HepG2 (cell line): Measurements from ENCODE around the gene MIEF2. TPM values are rescaled to one million over a fixed set of nuclear protein-coding genes. Genes with fewer than 3 reads are reported as not detected.

Experiments used
- ATAC-seq: fragments of 200-7000 bp; cut with Tn5 transposase; 3 replicates; pipeline ENCODE4 v1.9.1; 2020; ENCODE audit warnings: mild to moderate bottlenecking, moderate library complexity
- BruUV-seq: library from RNA; stranded (reverse); fragments of 400-500 nt; replicated peaks from 2 replicates; lab custom pipeline; 2021; lab: Mats Ljungman, UMichigan
- CTCF ChIA-PET: fragments of 300-600 bp; formaldehyde crosslinking; extraction: SDS; loops from one replicate; lab custom pipeline; 2021; ENCODE audit warnings: low total read pairs, inconsistent platforms, low intra/inter-chr PET ratio; lab: Yijun Ruan, JAX
- POLR2A ChIA-PET: fragments of 350-600 bp; sonication (Branson Sonifier 250); formaldehyde crosslinking; loops from one replicate; lab custom pipeline; 2020; ENCODE audit warnings: antibody characterized with exemption, inconsistent platforms; lab: Yijun Ruan, JAX
- DNase-seq: peaks from one replicate; pipeline ENCODE4 v3.0.0-alpha.2; 2015; ENCODE audit warnings: low spot score
- FAIRE-seq: peaks from 3 replicates; lab custom pipeline; 2011; peaks lifted over from hg19 to GRCh38; lab: Jason Lieb, UNC
- H2AFZ ChIP-seq: one replicate; pipeline ENCODE4 v1.6.1; 2011; ENCODE audit warnings: low read length, inconsistent platforms
- H3K27ac ChIP-seq: fragments of 300-600 bp; 3 replicates; pipeline ENCODE4 v1.8.0; 2011; ENCODE audit warnings: mixed run types, mild to moderate bottlenecking, mixed read lengths, low read length, inconsistent platforms; ENCODE audit not compliant: insufficient read depth; ENCODE audit errors: extremely low read length
- H3K27me3 ChIP-seq, 2 experiments: fragments of 200-600 bp in 1 of 2; 2 replicates in 1 of 2; 3 replicates in 1 of 2; pipeline versions ENCODE4 v1.6.0 to v1.8.0; 2011; ENCODE audit warnings: low read length in 2 of 2, mild to moderate bottlenecking in 2 of 2, moderate library complexity in 2 of 2, inconsistent platforms in 1 of 2; ENCODE audit not compliant: insufficient read depth in 2 of 2, control insufficient read depth in 1 of 2
- H3K36me3 ChIP-seq, 2 experiments: fragments of 200-600 bp in 1 of 2; replicated peaks in 1 of 2; 2 replicates in 1 of 2; 3 replicates in 1 of 2; pipeline versions ENCODE4 v1.5.1 to v1.8.0; 2011; ENCODE audit warnings: low read length in 2 of 2, inconsistent platforms in 1 of 2; ENCODE audit not compliant: insufficient read depth in 2 of 2, control insufficient read depth in 1 of 2
- H3K4me1 ChIP-seq: 2 replicates; pipeline ENCODE4 v1.5.1; 2012; ENCODE audit warnings: low read length, inconsistent platforms; ENCODE audit not compliant: insufficient read depth
- H3K4me2 ChIP-seq: 2 replicates; pipeline ENCODE4 v1.6.0; 2011; ENCODE audit warnings: low read depth, low read length, inconsistent platforms
- H3K4me3 ChIP-seq, 3 experiments: fragments of 200-600 bp in 1 of 3; sonication (generic), shearing (Covaris generic) in 1 of 3; replicated peaks in 1 of 3; 2 replicates each; pipeline ENCODE4 v1.5.1; 2011 to 2016; ENCODE audit warnings: low read length in 3 of 3, inconsistent platforms in 2 of 3, low read depth in 2 of 3, mild to moderate bottlenecking in 2 of 3, control low read depth in 1 of 3, mixed read lengths in 1 of 3; ENCODE audit not compliant: insufficient read depth in 1 of 3
- H3K79me2 ChIP-seq: one replicate; pipeline ENCODE4 v1.6.1; 2011; ENCODE audit warnings: low read length, inconsistent platforms; ENCODE audit not compliant: insufficient read depth
- H3K9ac ChIP-seq: 2 replicates; pipeline ENCODE4 v1.6.0; 2011; ENCODE audit warnings: mild to moderate bottlenecking, low read depth, low read length, inconsistent platforms; ENCODE audit not compliant: insufficient read depth
- H3K9me3 ChIP-seq: 2 replicates; pipeline ENCODE4 v1.5.1; 2012; ENCODE audit warnings: mild to moderate bottlenecking, low read length
- H4K20me1 ChIP-seq: 2 replicates; pipeline ENCODE4 v1.6.0; 2011; ENCODE audit warnings: inconsistent platforms, mild to moderate bottlenecking, low read length, moderate library complexity; ENCODE audit not compliant: insufficient read depth
- ARNT ChIP-seq: fragments of 450-650 bp; IDR thresholded peaks from 2 replicates; pipeline ENCODE4 v1.6.1; 2017
- ATF5 ChIP-seq: sonication (generic); formaldehyde crosslinking; IDR thresholded peaks from 2 replicates; pipeline ENCODE4 v1.4.0; 2020; ENCODE audit warnings: mild to moderate bottlenecking, low read depth, missing genetic modification reagents
- BORCS8-MEF2B ChIP-seq: sonication (generic); formaldehyde crosslinking; IDR thresholded peaks from 2 replicates; pipeline ENCODE4 v1.8.0; 2022; ENCODE audit warnings: mild to moderate bottlenecking, missing genetic modification reagents
- HOXA5 ChIP-seq: sonication (generic); formaldehyde crosslinking; IDR thresholded peaks from 2 replicates; pipeline ENCODE4 v1.4.0; 2020; ENCODE audit warnings: missing genetic modification reagents
- HOXA7 ChIP-seq: sonication (generic); formaldehyde crosslinking; IDR thresholded peaks from 2 replicates; pipeline ENCODE4 v1.8.1; 2022; ENCODE audit warnings: mild to moderate bottlenecking, missing genetic modification reagents, moderate library complexity
- IRX3 ChIP-seq: sonication (generic); formaldehyde crosslinking; IDR thresholded peaks from 2 replicates; pipeline ENCODE4 v1.8.1; 2023; ENCODE audit warnings: mild to moderate bottlenecking, low read depth, missing genetic modification reagents, borderline replicate concordance
- KDM1A ChIP-seq: IDR thresholded peaks from 2 replicates; pipeline ENCODE4 v1.6.1; 2016; ENCODE audit warnings: missing compliant biosample characterization
- PBX2 ChIP-seq: IDR thresholded peaks from 2 replicates; pipeline ENCODE4 v1.6.1; 2016; ENCODE audit warnings: control low read depth
- POLR2A ChIP-seq, 2 experiments: IDR thresholded peaks; 2 replicates each; pipeline ENCODE4 v1.6.1; 2011; ENCODE audit warnings: low read depth in 2 of 2, low read length in 2 of 2, mild to moderate bottlenecking in 1 of 2, moderate library complexity in 1 of 2; ENCODE audit not compliant: insufficient read depth in 1 of 2
- TSC22D2 ChIP-seq: sonication (generic); formaldehyde crosslinking; IDR thresholded peaks from 2 replicates; pipeline ENCODE4 v1.5.1; 2020; ENCODE audit warnings: missing genetic modification reagents, mild to moderate bottlenecking, borderline replicate concordance
- XRCC5 ChIP-seq: fragments of 200-400 bp; formaldehyde crosslinking; optimal IDR thresholded peaks from 2 replicates; pipeline ENCODE3; 2017; ENCODE audit warnings: mild to moderate bottlenecking, low read length
- YY1 ChIP-seq: IDR thresholded peaks from 2 replicates; pipeline ENCODE4 v1.6.1; 2011; ENCODE audit warnings: low read length, low read depth, moderate library complexity, mild to moderate bottlenecking; ENCODE audit not compliant: insufficient read depth, insufficient replicate concordance
- ZFY ChIP-seq: sonication (generic); formaldehyde crosslinking; IDR thresholded peaks from 2 replicates; pipeline ENCODE4 v1.4.0; 2020; ENCODE audit warnings: missing genetic modification reagents
- ZNF207 ChIP-seq: fragments of 450-650 bp; IDR thresholded peaks from 2 replicates; pipeline ENCODE4 v1.6.1; 2016; ENCODE audit warnings: antibody characterized with exemption, borderline replicate concordance
- ZNF224 ChIP-seq: sonication (generic); formaldehyde crosslinking; IDR thresholded peaks from 2 replicates; pipeline ENCODE4 v1.5.0; 2020; ENCODE audit warnings: mild to moderate bottlenecking, missing genetic modification reagents
- WGBS: methylation state at CpG from one replicate; pipeline ENCODE4 v1.1.6; 2017; ENCODE audit warnings: low lambda C conversion rate; 5-methylcytosine and 5-hydroxymethylcytosine counted together
- in situ Hi-C: cut with HindIII; loops from 2 replicates; pipeline ENCODE4 v1.10.0; 2017; ENCODE audit warnings: low pct_unique_long_range_greater_than_20kb; ENCODE audit not compliant: extremely low pct_ligation_motif_present
- intact Hi-C: fragments of 100-400 bp; cut with micrococcal nuclease; formaldehyde crosslinking; loops from one replicate; pipeline ENCODE4 v1.10.0; 2022; ENCODE audit not compliant: unreplicated experiment
- polyA plus RNA-seq, 8 experiments: library from polyadenylated mRNA; depleted of rRNA in 3 of 8; stranded (reverse) in 7 of 8; unstranded in 1 of 8; fragments of >200 nt; fragmentation: Illumina TruSeq in 4 of 8; extraction: Trizol in 4 of 8; gene quantifications; 2 replicates each; pipeline versions ENCODE4 v1.2.1 to v1.2.3, GENCODE V29; 2011 to 2016; ENCODE audit warnings: low read depth in 4 of 8, missing spikeins in 1 of 8, mixed read lengths in 1 of 8; ENCODE audit not compliant: insufficient read depth in 1 of 8
- total RNA-seq, 5 experiments: library from RNA; depleted of rRNA; stranded (reverse); fragments of >200 nt; fragmentation: Illumina TruSeq; extraction: Trizol; gene quantifications; 2 replicates each; pipeline ENCODE4 v1.2.3, GENCODE V29; 2016; ENCODE audit warnings: low read depth in 1 of 5
- TF ChIP-seq, protein P1 (sequence below): sonication (generic); formaldehyde crosslinking; conservative IDR thresholded peaks from 2 replicates; pipeline ENCODE4 v1.8.0; 2022; ENCODE audit warnings: missing genetic modification reagents
- TF ChIP-seq, protein P2 (sequence below): sonication (generic); formaldehyde crosslinking; IDR thresholded peaks from 2 replicates; pipeline ENCODE4 v1.5.0; 2020; ENCODE audit warnings: mild to moderate bottlenecking, missing genetic modification reagents

MIEF2 gene
- total and polyA plus RNA-seq, 2 of the 13 experiments (the other 11 are each of a cell fraction or from before 2014, with no cell fraction given) = 6.0 to 8.0 TPM

DNA sequence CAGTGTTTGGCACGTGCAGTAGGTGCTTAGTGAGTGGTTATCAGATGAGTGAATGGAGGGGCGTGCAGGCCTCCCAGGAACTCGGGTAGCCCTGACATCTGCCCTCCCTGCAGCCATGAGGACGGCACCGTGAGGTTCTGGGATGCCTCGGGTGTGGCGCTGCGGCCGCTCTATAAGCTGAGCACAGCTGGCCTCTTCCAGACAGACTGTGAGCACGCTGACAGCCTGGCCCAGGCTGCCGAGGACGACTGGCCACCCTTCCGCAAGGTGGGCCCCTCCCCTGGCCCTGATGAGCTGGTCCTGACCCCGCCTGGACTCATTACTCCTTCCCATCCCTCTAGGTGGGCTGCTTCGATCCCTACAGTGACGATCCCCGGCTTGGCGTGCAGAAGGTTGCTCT lies 24.0 kb upstream of the MIEF2 start (continued):
- TF ChIP-seq, protein P1, sequence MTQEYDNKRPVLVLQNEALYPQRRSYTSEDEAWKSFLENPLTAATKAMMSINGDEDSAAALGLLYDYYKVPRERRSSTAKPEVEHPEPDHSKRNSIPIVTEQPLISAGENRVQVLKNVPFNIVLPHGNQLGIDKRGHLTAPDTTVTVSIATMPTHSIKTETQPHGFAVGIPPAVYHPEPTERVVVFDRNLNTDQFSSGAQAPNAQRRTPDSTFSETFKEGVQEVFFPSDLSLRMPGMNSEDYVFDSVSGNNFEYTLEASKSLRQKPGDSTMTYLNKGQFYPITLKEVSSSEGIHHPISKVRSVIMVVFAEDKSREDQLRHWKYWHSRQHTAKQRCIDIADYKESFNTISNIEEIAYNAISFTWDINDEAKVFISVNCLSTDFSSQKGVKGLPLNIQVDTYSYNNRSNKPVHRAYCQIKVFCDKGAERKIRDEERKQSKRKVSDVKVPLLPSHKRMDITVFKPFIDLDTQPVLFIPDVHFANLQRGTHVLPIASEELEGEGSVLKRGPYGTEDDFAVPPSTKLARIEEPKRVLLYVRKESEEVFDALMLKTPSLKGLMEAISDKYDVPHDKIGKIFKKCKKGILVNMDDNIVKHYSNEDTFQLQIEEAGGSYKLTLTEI (CRISPR knock-in tag) = no peak
- TF ChIP-seq KDM1A = no peak

DNA sequence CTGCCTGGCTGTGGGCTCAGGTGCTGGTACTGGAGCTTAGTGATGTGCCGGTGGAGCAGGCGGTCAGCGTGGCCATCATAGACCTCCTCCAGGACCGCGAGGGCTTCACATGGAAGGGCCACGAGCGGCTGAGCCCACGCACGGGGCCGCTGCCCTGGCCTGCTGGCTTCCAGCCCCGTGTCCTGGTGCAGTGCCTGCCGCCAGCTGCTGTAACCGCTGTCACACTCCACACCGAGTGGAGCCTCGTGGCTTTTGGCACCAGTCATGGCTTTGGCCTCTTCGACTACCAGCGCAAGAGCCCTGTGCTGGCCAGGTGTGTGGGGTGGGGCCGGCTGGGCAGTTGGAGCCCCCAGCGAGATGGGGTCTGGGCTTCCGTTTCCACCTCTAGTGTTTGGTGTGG lies 23.0 kb upstream of the MIEF2 start:
- ATAC-seq (no peak), FAIRE-seq (no peak), DNase-seq (no peak)
- H3K9me3 ChIP-seq = no peaks in the 10 kb centered on the region
- H3K36me3 ChIP-seq = peaks cover 11 to 29% of the 10 kb centered on the region in 2 experiments; a peak in 4 of 5 replicates
- H4K20me1 ChIP-seq = no peaks in the 10 kb centered on the region
- no peaks in the 10 kb centered on the region for H3K4me1 ChIP-seq
- in situ Hi-C loops (no loop called here), intact Hi-C loops (no loop called here)
- H3K4me3 ChIP-seq = no peak overlapping the region
- TF ChIP-seq, protein P2, sequence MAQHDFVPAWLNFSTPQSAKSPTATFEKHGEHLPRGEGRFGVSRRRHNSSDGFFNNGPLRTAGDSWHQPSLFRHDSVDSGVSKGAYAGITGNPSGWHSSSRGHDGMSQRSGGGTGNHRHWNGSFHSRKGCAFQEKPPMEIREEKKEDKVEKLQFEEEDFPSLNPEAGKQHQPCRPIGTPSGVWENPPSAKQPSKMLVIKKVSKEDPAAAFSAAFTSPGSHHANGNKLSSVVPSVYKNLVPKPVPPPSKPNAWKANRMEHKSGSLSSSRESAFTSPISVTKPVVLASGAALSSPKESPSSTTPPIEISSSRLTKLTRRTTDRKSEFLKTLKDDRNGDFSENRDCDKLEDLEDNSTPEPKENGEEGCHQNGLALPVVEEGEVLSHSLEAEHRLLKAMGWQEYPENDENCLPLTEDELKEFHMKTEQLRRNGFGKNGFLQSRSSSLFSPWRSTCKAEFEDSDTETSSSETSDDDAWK (CRISPR knock-in tag) = no peak
- TF ChIP-seq IRX3 (CRISPR knock-in tag) = no peak
- TF ChIP-seq HOXA7 (CRISPR knock-in tag) = no peak
- no peak for TF ChIP-seq ZFY (CRISPR knock-in tag)
- no peak for TF ChIP-seq POLR2A (IDR thresholded peaks at IDR 0.05; ENCODE audit: insufficient read depth in 1 of 2, low read depth in 2 of 2, low read length in 2 of 2)
- no peak for TF ChIP-seq XRCC5
- no peak for TF ChIP-seq YY1
- no peak for TF ChIP-seq BORCS8-MEF2B (CRISPR knock-in tag)
- no peak for TF ChIP-seq ARNT
- TF ChIP-seq ATF5 (CRISPR knock-in tag) = no peak
- no peak for TF ChIP-seq ZNF207
- TF ChIP-seq PBX2 = no peak
- TF ChIP-seq ZNF224 (CRISPR knock-in tag) = no peak
- no peak for TF ChIP-seq TSC22D2 (CRISPR knock-in tag)
- no peak for TF ChIP-seq HOXA5 (CRISPR knock-in tag)
- H3K27ac ChIP-seq = no peak overlapping the region
- WGBS = 96% methylated on average over 4 of the region's 20 CpGs
- H2AFZ ChIP-seq = no peak overlapping the region
- CTCF ChIA-PET = no interaction called here
- no peak overlapping the region for H3K4me2 ChIP-seq
- POLR2A ChIA-PET = no interaction called here
- no peak overlapping the region for H3K9ac ChIP-seq
- no peaks in the 10 kb centered on the region for H3K27me3 ChIP-seq
- H3K79me2 ChIP-seq = no peaks in the 10 kb centered on the region
- BruUV-seq = no TSS peak
